Activated CD8-positive, alpha-beta memory T cell treated with anti-CD3 and anti-CD28 coated beads for 48 hours (primary cell): ENCODE results near the gene SEMA3D.

Source experiments
- DNase-seq, 3 experiments: peaks; one replicate each; pipeline ENCODE4 v3.0.0-alpha.2; 2020; ENCODE audit warnings: low read depth in 2 of 3, low spot score in 2 of 3

Gene SEMA3D

DNA sequence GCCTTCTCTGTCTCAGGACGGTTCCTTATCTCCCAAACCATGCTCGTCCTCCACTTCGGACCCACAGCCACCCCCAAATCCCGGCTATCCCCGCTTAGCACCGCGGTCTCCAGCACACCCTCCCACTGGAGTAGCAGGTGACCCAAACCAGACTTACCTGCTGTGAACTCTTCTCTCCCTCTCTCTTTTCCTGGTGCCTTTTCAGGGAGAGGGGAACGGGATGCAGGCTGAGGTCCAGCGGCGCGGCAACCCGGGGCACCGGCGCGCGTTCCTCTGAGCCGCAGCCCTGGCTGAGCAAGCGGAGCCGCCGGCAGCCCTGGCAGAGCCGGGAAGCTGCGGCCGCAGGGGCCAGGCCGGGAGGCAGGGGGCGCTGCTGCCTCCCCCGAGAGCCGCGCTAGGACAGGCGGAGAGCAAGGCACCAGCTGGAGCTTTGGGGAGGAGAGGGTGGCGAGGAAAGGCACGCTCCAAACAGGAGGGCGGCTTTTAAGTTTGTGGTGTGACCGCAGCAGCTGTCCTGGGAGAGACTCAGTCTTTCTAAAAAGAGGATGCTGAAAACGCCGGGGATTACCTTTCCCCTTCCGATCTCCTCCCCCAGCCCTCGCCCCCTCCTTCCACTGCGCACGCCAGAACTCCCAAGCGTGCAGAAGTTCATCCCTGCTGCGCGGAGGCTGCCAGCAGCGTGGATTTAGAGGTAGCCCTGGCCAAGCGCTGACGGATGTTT, at the start of gene SEMA3D:
Gene SEMA3D (minus strand): TSS at position 536 of the 721 bp plus-strand sequence. CDS start 65,165 bp downstream, outside the sequence.
- DNase-seq: no peak

GRCh38 chr7:85234730-85235129, 47.9 kb upstream of the SEMA3D start:
- no peak for DNase-seq

GRCh38 chr7:85232068-85232467, 45.2 kb upstream of the SEMA3D start:
- DNase-seq: no peak

DNA sequence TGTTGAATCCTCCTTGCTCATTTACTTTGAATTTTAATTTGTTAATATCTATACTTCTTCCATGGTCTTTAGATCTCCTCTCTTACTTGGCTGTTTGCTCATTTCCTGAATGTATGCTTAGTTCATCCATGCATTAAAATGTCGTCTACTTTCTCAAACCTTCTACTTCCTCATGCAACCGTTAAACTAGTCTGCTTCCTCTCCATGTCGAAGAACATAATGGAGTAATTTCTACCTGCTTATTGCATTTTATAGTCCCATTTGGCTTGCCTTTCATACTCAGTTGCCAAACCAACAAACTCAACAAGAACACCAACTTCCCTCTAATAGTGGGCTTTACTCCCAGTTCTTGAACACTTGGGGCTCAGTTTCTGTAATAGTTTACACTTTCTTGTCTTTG, 43.8 kb upstream of the SEMA3D start:
- DNase-seq: no peak

GRCh38 chr7:85229544-85229943, 42.7 kb upstream of the SEMA3D start:
- no peak for DNase-seq

- no peak for DNase-seq
Measured at GRCh38 chr7:85226361-85227085, 39.7 kb upstream of the SEMA3D start.

- DNase-seq: no peak
Measured at GRCh38 chr7:85224171-85224570, 37.3 kb upstream of the SEMA3D start.

DNA sequence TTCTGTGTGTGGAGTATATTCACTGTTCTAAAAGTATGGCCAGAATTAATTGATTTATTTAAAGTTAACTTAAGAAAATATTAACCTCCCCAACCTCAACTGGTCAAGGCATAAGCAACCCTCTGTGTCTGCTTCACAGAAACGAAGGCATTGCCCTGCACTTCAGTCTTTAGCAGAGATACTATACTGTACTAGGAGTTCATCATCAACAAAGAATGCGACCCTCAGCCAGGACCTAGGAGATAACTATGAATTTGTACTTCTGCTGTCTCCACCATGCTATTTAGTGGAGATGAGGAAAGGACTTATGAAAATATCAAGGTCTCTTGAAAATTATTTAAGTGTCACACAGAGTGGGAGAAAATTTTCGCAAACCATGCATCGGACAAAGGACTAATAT, 35.7 kb upstream of the SEMA3D start:
- DNase-seq: no peak

DNA sequence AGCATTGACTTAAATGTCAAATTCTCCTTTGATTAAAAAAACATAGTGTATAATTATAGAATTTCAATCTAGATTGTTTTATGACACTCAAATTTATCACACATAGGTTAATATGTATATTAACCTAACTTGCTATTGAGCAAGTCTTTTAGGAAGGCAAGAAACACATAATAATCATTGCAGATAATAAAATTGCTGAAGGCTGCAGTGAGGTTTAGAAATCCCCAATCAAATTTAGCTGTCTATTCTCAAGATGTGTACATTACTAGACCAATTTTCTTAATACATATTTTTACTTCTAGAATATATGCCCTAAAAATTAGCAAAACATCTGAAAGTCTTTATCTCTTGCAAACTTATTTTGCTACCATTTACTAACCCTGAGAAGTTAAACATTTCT, 34.9 kb upstream of the SEMA3D start:
- no peak for DNase-seq

- DNase-seq: no peak
Measured at GRCh38 chr7:85220651-85221050, 33.8 kb upstream of the SEMA3D start.

DNA sequence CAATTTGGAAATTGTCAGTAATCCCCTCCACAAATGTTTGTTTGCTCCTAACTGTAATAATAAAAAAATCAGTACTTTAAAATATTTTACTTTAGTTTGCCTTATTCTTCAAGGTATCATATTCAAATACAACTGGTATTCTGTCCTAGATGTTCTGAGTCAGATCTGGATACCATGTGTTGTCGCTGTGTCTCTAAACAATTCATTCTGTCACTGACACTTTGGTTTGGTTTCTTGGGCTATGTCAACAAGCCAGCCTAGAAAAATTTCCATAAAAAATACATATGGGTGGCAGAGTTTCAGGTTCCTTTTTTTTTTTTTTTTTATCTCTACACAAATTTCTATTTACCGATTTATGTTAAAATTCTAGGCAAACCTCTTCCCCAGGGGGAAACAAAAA, 33.2 kb upstream of the SEMA3D start:
- DNase-seq: no peak

DNA sequence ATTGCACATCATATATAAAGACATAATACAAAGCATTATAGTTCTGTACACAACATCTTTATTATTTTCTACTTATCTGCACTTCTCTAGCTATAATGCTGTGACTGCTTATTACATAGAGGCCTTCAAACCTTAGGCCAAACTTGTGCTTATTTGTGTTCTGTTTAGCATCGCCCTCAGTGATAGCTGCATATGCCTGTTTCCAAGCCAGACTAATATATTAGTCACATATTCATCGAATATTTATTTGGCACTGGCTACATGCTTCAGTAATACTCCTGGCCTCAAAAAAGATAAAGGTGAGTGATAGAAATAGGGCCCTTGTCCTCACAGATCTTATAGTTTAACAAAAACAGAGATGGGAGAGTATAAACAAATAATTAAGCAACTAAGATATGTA, 30.2 kb upstream of the SEMA3D start:
- no peak for DNase-seq

DNA sequence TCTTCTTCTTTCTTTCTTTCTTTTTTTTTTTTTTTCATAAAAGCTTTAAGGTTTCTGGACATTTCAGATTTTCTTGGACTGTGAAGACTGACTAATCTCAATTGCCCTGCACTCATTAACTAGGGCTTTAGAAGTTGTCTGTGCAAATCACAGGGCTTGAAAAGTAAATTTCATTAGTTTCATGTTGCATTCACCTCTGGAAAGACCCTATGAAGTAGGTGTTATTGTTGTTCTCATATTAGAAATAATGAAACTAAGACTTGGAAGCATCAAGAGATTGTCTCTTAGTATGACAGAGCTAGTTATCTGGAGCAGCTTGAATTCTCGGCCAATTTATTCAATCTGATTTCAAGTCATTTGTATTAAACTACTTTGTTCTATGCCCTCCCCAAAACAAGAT, 28.2 kb upstream of the SEMA3D start:
- DNase-seq: no peak

GRCh38 chr7:85213500-85213899, 26.6 kb upstream of the SEMA3D start:
- no peak for DNase-seq

- no peak for DNase-seq
Measured at GRCh38 chr7:85205754-85206153, 18.9 kb upstream of the SEMA3D start.

GRCh38 chr7:85204496-85204895, 17.6 kb upstream of the SEMA3D start:
- no peak for DNase-seq

DNA sequence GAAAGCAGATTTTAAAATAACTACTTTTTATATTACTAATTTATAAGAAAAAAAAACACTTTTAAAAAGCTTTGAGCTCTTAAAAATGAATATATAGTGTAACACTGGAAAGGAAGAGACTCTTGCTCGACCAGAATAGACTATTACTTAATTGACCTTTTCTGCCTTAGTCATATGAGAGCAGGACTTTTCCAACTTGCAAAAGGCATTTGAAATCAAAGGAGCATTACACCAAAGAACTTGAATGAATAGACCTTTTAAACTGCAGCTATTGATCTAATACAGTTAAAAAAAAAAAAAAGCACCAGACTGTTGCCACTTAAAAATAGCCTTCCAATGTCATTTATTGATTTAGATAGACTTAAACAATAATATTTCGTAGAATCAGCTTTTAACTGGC, 17.2 kb upstream of the SEMA3D start:
- DNase-seq: no peak

DNA sequence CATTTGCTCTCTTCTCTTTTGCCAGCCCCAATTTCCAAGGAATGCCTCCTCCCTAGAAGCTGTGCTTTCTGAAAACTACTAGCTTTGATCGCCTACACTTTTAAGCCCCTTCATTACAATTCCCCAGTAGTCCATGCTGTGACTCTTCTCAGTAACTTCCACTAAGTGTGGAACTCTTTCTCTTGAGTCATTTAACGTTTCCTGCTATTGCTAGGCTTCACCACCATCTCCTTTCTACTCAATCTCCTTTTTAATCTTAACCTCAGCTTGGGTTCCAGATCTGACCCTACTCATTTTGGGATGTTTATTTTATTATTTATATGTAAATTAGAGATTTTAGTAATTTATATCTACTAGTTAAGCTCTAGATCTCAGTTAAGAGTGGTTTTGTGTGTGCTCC, 14.4 kb upstream of the SEMA3D start:
- DNase-seq: no peak

- no peak for DNase-seq
Measured at GRCh38 chr7:85196696-85197095, 9.8 kb upstream of the SEMA3D start.

- DNase-seq: no peak
Measured at GRCh38 chr7:85191383-85191782, 4.5 kb upstream of the SEMA3D start.

DNA sequence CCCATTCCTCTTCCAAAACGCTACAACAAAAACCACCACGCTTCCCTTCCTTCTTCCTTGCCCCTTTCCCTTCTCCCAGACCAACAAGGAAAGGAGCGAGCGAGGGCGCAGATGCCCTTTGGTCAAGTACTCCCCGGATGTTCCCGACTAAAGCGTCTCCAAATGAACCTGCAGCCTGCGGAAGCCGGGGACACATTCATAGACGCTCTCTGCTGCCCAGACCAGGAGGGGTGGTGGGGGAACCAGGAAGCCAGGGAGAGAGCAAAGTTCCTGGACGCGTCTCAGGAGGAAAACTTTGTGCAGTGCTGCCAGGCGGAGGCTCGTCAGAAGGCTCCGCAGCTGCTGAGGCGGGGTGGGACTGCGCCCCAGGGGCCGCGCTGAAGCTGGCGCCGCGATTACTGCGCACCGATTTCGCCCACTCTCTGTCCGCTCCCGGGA, 754 bp downstream of the SEMA3D start:
- no peak for DNase-seq

DNA sequence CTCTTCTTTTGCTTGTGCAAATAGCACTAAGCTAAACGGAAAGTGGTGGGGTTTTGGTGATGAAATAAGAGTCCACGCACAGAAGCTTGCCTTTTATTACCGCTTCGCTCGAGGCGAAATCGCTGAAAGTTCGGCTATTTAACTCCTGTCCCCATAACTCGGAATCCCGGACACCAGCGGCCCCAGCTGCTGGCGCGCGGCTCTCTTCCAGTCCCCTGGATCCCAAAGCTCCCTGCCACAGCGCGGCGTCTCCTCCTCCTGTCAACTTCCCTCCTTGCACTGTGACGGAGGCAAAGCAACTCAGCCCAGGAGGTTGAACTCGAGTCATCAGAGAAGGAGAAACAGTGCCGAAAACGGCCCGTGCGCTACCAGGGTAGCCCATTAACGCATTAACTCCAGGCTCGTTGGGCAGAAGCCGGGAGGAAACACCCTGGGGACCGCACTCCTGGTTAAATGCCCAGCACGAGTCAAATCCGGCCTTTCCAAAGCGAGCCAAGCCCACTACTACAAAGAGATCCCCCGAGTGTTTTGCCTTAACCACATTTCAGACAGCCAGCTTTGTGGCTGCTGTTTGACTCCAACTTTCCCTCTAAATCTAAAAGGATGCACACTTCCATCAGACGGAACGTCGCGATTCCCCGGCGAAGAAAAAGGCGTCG, 1.3 kb downstream of the SEMA3D start:
- no peak for DNase-seq
